Left ventricle myocardium inferior (tissue), 1 donor: ENCODE results near the gene PBX4. TPM values are rescaled to one million over a fixed set of nuclear protein-coding genes. Genes with fewer than 3 reads are reported as not detected.

Experiments
- DNase-seq: peaks from one replicate; pipeline ENCODE4 v3.0.0-alpha.2; 2020
- H3K27ac ChIP-seq: fragments of 200-600 bp; replicated peaks from 2 replicates; pipeline ENCODE4 v1.8.0; 2021
- H3K27me3 ChIP-seq: fragments of 200-600 bp; 2 replicates; pipeline ENCODE4 v1.8.0; 2021; ENCODE audit warnings: low read depth
- H3K36me3 ChIP-seq: fragments of 200-600 bp; 2 replicates; pipeline ENCODE4 v1.8.0; 2021
- H3K4me1 ChIP-seq: fragments of 200-600 bp; 2 replicates; pipeline ENCODE4 v1.8.0; 2021
- H3K4me3 ChIP-seq: fragments of 200-600 bp; 2 replicates; pipeline ENCODE4 v1.8.0; 2021; ENCODE audit warnings: mild to moderate bottlenecking, moderate library complexity
- H3K9me3 ChIP-seq: fragments of 200-600 bp; replicated peaks from 2 replicates; pipeline ENCODE4 v1.8.0; 2021
- CTCF ChIP-seq: fragments of 200-600 bp; IDR thresholded peaks from 2 replicates; pipeline ENCODE4 v1.8.0; 2021; ENCODE audit warnings: antibody characterized with exemption, mild to moderate bottlenecking, borderline replicate concordance
- intact Hi-C: fragments of 100-400 bp; cut with micrococcal nuclease; formaldehyde crosslinking; loops from one replicate; pipeline ENCODE4 v1.11.0; 2022
- total RNA-seq: library from RNA; stranded (reverse); fragmentation: NEBNext Ultra II Directional; extraction: Animal tissue kit (Norgen Biotek cat#: 25700); gene quantifications from one replicate; pipeline ENCODE4 v1.2.1, GENCODE V29; 2021
- donor health status: DM: no; HTN: yes; CAD: no; lungs with severe emphysema.

The PBX4 gene
- total RNA-seq, 1 donor from 2014 or later = not detected

- Histone ChIP-seq H3K9me3 (peaks cover 10% of the 10 kb centered on the region), H3K27me3 (no peaks in the 10 kb centered on the region), H3K36me3 (peaks cover 20% of the 10 kb centered on the region), H3K4me3 (peak overlapping the region; percentile 79), H3K27ac (no peak overlapping the region), H3K4me1 (peaks cover 63% of the 10 kb centered on the region)
- intact Hi-C loops = no loop called here
- DNase-seq = no peak
- TF ChIP-seq CTCF = no peak
Observed at GRCh38 chr19:19517235-19517619, 101.3 kb downstream of the PBX4 start.

GRCh38 chr19:19515642-19516519 lies 102.6 kb downstream of the PBX4 start, which contains the start of gene NDUFA13:
NDUFA13 (plus strand) TSS chr19:19516225; CDS start chr19:19516239, 14 bp downstream.
- TF ChIP-seq CTCF = peak; percentile 8
- intact Hi-C loops = no loop called here

GRCh38 chr19:19514881-19515641 lies 103.4 kb downstream of the PBX4 start, which contains the start of gene TSSK6:
TSSK6 (minus strand) TSS chr19:19515548; CDS start chr19:19515427, 121 bp downstream.
- H3K36me3 ChIP-seq = peaks cover 10% of the 10 kb centered on the region
- DNase-seq = no peak
- TF ChIP-seq CTCF = no peak
- H3K27ac ChIP-seq = peak within 1 kb of the TSS; percentile 92
- H3K9me3 ChIP-seq = peaks cover 10% of the 10 kb centered on the region
- H3K4me3 ChIP-seq = peak within 1 kb of the TSS; percentile 79
- H3K4me1 ChIP-seq = peaks cover 53% of the 10 kb centered on the region
- H3K27me3 ChIP-seq = no peaks in the 10 kb centered on the region
- intact Hi-C loops = no loop called here

More at GRCh38 chr19:19515642-19516519, 102.6 kb downstream of the PBX4 start, which contains the start of gene NDUFA13:
- peaks cover 61% of the 10 kb centered on the region for H3K4me1 ChIP-seq
- H3K9me3 ChIP-seq = peaks cover 10% of the 10 kb centered on the region
- DNase-seq = peak; percentile 94
- H3K27ac ChIP-seq = peak within 1 kb of the TSS; percentile 92
- H3K36me3 ChIP-seq = peaks cover 18% of the 10 kb centered on the region
- H3K4me3 ChIP-seq = peak within 1 kb of the TSS; percentile 79
- no peaks in the 10 kb centered on the region for H3K27me3 ChIP-seq

GRCh38 chr19:19514215-19514657 lies 104.3 kb downstream of the PBX4 start:
- peak; percentile 84 for DNase-seq
- peaks cover 2% of the 10 kb centered on the region for H3K36me3 ChIP-seq
- H3K9me3 ChIP-seq = peaks cover 10% of the 10 kb centered on the region
- peak overlapping the region; percentile 50 for H3K27ac ChIP-seq
- H3K4me1 ChIP-seq = peaks cover 45% of the 10 kb centered on the region
- no peak for TF ChIP-seq CTCF
- intact Hi-C loops = no loop called here
- H3K27me3 ChIP-seq = no peaks in the 10 kb centered on the region
- H3K4me3 ChIP-seq = peak overlapping the region; percentile 79

- peaks cover 40% of the 10 kb centered on the region for H3K4me1 ChIP-seq
- no peaks in the 10 kb centered on the region for H3K27me3 ChIP-seq
- peaks cover 10% of the 10 kb centered on the region for H3K9me3 ChIP-seq
- peak overlapping the region; percentile 79 for H3K4me3 ChIP-seq
- no peaks in the 10 kb centered on the region for H3K36me3 ChIP-seq
- TF ChIP-seq CTCF = no peak
- intact Hi-C loops = no loop called here
- peak overlapping the region; percentile 50 for H3K27ac ChIP-seq
- no peak for DNase-seq
Observed at GRCh38 chr19:19513682-19514081, 104.8 kb downstream of the PBX4 start.
